WTC11 (cell line): ENCODE results near the gene USP47.

ENCODE experiments used
- ARID4B ChIP-seq: sonication (generic); formaldehyde crosslinking; IDR thresholded peaks from 2 replicates; pipeline ENCODE4 v1.8.0; 2023; ENCODE audit warnings: missing genetic modification reagents, mild to moderate bottlenecking, borderline replicate concordance
- CTCF ChIP-seq: fragments of 200-600 bp; IDR thresholded peaks from 2 replicates; pipeline ENCODE4 v1.8.0; 2022; ENCODE audit warnings: antibody characterized with exemption
- ESRRA ChIP-seq: sonication (generic); formaldehyde crosslinking; IDR thresholded peaks from 2 replicates; pipeline ENCODE4 v1.8.1; 2022; ENCODE audit warnings: mild to moderate bottlenecking, missing genetic modification reagents, borderline replicate concordance
- ETV6 ChIP-seq: sonication (generic); formaldehyde crosslinking; IDR thresholded peaks from 2 replicates; pipeline ENCODE4 v1.8.1; 2022; ENCODE audit warnings: mild to moderate bottlenecking, missing genetic modification reagents
- JUN ChIP-seq: sonication (generic); formaldehyde crosslinking; IDR thresholded peaks from 2 replicates; pipeline ENCODE4 v1.8.0; 2023; ENCODE audit warnings: mild to moderate bottlenecking, missing genetic modification reagents
- RELA ChIP-seq: sonication (generic); formaldehyde crosslinking; IDR thresholded peaks from 2 replicates; pipeline ENCODE4 v1.8.1; 2022; ENCODE audit warnings: missing genetic modification reagents, mild to moderate bottlenecking, borderline replicate concordance
- SP1 ChIP-seq: sonication (generic); formaldehyde crosslinking; conservative IDR thresholded peaks from 2 replicates; pipeline ENCODE4 v1.8.1; 2022; ENCODE audit warnings: missing genetic modification reagents
- TCF7 ChIP-seq: sonication (generic); formaldehyde crosslinking; IDR thresholded peaks from 2 replicates; pipeline ENCODE4 v1.8.0; 2022; ENCODE audit warnings: mild to moderate bottlenecking, low read depth, missing genetic modification reagents, moderate library complexity
- ZNF138 ChIP-seq: sonication (generic); formaldehyde crosslinking; conservative IDR thresholded peaks from 2 replicates; pipeline ENCODE4 v1.8.1; 2022; ENCODE audit warnings: mild to moderate bottlenecking, moderate library complexity, missing genetic modification reagents
- ZNF671 ChIP-seq: fragments of 250-450 bp; sonication (Bioruptor Pico); IDR thresholded peaks from 2 replicates; pipeline ENCODE4 v1.8.0; 2021; ENCODE audit warnings: mild to moderate bottlenecking
- TF ChIP-seq, protein P1 (sequence below): sonication (generic); formaldehyde crosslinking; IDR thresholded peaks from 2 replicates; pipeline ENCODE4 v1.8.0; 2022; ENCODE audit warnings: missing genetic modification reagents
- TF ChIP-seq, protein P2 (sequence below): fragments of 250-450 bp; sonication (Bioruptor Pico); IDR thresholded peaks from 2 replicates; pipeline ENCODE4 v2.1.2; 2022; ENCODE audit warnings: mild to moderate bottlenecking, moderate library complexity
- TF ChIP-seq, protein P3 (sequence below): sonication (generic); formaldehyde crosslinking; IDR thresholded peaks from 2 replicates; pipeline ENCODE4 v1.8.0; 2022; ENCODE audit warnings: mild to moderate bottlenecking, missing genetic modification reagents
- TF ChIP-seq, protein P4 (sequence below): sonication (generic); formaldehyde crosslinking; IDR thresholded peaks from 2 replicates; pipeline ENCODE4 v1.8.1; 2022; ENCODE audit warnings: mild to moderate bottlenecking, moderate library complexity, missing genetic modification reagents

GRCh38 chr11:11848891-11849746, 7.3 kb downstream of the USP47 start:
- TF ChIP-seq CTCF (0 out of 2 replicates have a peak, but pooled peaks have one; percentile 23), ARID4B (CRISPR knock-in tag) (no peak), JUN (CRISPR knock-in tag) (no peak), TCF7 (no peak), ESRRA (CRISPR knock-in tag) (no peak), RELA (CRISPR knock-in tag) (no peak), SP1 (CRISPR knock-in tag) (no peak), ZNF671 (CRISPR knock-in tag) (no peak), ETV6 (CRISPR knock-in tag) (no peak), ZNF138 (CRISPR knock-in tag) (no peak)
- TF ChIP-seq, protein P1, sequence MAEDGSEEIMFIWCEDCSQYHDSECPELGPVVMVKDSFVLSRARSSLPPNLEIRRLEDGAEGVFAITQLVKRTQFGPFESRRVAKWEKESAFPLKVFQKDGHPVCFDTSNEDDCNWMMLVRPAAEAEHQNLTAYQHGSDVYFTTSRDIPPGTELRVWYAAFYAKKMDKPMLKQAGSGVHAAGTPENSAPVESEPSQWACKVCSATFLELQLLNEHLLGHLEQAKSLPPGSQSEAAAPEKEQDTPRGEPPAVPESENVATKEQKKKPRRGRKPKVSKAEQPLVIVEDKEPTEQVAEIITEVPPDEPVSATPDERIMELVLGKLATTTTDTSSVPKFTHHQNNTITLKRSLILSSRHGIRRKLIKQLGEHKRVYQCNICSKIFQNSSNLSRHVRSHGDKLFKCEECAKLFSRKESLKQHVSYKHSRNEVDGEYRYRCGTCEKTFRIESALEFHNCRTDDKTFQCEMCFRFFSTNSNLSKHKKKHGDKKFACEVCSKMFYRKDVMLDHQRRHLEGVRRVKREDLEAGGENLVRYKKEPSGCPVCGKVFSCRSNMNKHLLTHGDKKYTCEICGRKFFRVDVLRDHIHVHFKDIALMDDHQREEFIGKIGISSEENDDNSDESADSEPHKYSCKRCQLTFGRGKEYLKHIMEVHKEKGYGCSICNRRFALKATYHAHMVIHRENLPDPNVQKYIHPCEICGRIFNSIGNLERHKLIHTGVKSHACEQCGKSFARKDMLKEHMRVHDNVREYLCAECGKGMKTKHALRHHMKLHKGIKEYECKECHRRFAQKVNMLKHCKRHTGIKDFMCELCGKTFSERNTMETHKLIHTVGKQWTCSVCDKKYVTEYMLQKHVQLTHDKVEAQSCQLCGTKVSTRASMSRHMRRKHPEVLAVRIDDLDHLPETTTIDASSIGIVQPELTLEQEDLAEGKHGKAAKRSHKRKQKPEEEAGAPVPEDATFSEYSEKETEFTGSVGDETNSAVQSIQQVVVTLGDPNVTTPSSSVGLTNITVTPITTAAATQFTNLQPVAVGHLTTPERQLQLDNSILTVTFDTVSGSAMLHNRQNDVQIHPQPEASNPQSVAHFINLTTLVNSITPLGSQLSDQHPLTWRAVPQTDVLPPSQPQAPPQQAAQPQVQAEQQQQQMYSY (CRISPR knock-in tag) = no peak
- TF ChIP-seq, protein P2, sequence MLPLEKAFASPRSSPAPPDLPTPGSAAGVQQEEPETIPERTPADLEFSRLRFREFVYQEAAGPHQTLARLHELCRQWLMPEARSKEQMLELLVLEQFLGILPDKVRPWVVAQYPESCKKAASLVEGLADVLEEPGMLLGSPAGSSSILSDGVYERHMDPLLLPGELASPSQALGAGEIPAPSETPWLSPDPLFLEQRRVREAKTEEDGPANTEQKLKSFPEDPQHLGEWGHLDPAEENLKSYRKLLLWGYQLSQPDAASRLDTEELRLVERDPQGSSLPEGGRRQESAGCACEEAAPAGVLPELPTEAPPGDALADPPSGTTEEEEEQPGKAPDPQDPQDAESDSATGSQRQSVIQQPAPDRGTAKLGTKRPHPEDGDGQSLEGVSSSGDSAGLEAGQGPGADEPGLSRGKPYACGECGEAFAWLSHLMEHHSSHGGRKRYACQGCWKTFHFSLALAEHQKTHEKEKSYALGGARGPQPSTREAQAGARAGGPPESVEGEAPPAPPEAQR (CRISPR knock-in tag) = no peak
- TF ChIP-seq, protein P3, sequence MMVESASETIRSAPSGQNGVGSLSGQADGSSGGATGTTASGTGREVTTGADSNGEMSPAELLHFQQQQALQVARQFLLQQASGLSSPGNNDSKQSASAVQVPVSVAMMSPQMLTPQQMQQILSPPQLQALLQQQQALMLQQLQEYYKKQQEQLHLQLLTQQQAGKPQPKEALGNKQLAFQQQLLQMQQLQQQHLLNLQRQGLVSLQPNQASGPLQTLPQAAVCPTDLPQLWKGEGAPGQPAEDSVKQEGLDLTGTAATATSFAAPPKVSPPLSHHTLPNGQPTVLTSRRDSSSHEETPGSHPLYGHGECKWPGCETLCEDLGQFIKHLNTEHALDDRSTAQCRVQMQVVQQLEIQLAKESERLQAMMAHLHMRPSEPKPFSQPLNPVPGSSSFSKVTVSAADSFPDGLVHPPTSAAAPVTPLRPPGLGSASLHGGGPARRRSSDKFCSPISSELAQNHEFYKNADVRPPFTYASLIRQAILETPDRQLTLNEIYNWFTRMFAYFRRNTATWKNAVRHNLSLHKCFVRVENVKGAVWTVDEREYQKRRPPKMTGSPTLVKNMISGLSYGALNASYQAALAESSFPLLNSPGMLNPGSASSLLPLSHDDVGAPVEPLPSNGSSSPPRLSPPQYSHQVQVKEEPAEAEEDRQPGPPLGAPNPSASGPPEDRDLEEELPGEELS (CRISPR knock-in tag) = no peak
- TF ChIP-seq, protein P4, sequence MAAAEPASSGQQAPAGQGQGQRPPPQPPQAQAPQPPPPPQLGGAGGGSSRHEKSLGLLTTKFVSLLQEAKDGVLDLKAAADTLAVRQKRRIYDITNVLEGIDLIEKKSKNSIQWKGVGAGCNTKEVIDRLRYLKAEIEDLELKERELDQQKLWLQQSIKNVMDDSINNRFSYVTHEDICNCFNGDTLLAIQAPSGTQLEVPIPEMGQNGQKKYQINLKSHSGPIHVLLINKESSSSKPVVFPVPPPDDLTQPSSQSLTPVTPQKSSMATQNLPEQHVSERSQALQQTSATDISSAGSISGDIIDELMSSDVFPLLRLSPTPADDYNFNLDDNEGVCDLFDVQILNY (CRISPR knock-in tag) = no peak
